GM23248 (cell line): ENCODE data around the gene CD4.

ENCODE experiments used
- EZH2 ChIP-seq: fragments of 200-600 bp; sonication (generic); IDR thresholded peaks from 2 replicates; pipeline ENCODE4 v1.6.1; 2018; ENCODE audit warnings: antibody characterized with exemption, mild to moderate bottlenecking; ENCODE audit not compliant: insufficient read depth, poor library complexity, severe bottlenecking
- EZH2phosphoT487 ChIP-seq: fragments of 200-600 bp; sonication (generic); IDR thresholded peaks from 2 replicates; pipeline ENCODE4 v1.6.1; 2018; ENCODE audit warnings: antibody characterized with exemption, moderate library complexity, mild to moderate bottlenecking, low read depth; ENCODE audit not compliant: insufficient read depth

GRCh38 chr12:6816598-6816997 lies 27.3 kb downstream of the CD4 start:
- TF ChIP-seq EZH2 (no peak), EZH2phosphoT487 (no peak)
